ENCODE data around the gene GH2. TPM values are rescaled to one million over a fixed set of nuclear protein-coding genes. Genes with fewer than 3 reads are reported as not detected.
"Not testable (repeated sequence)": the region's sequence is repeated elsewhere in the genome, so short reads cannot be mapped to it uniquely, and the experiment has no call there.

Gene GH2
- total and polyA plus RNA-seq, 2 donors (not counting 3 experiments of a cell fraction or from before 2014, with no cell fraction given), result not detected

DNA sequence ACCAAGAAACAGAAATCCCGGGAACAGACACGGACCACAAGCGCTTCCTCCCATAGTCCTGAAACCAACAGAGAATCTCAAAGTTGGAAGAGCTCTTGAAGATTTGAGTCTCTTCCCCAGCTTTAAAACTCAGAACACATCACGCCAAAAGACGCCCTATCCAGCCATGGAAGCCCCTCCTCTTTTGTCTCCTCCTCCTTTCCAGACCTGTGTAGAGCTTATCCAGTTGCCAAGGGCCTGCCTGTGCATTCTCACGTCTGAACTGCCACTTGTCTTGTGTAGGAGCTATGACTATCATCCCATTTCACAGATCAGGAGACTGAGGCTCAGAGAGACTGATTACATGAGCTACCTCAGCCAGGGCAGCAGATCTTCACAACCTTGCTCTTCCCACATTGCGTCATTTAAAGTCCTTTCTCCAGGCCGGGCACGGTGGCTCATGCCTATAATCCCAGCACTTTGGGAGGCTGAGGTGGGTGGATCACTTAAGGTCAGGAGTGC is 932 bp upstream of the GH2 start:
- H3K27ac ChIP-seq (ENCODE audit: insufficient read depth, low read depth, low read length); H4K20me1 ChIP-seq (replicated peaks; ENCODE audit: control insufficient read depth, extremely low read depth, insufficient read depth, low read length); FAIRE-seq; H3K9me3 ChIP-seq (replicated peaks; ENCODE audit: control insufficient read depth, insufficient read depth, low read length); H3K79me2 ChIP-seq (ENCODE audit: control insufficient read depth, insufficient read depth, low read length); H3K27me3 ChIP-seq (ENCODE audit: control insufficient read depth in 2 of 2, insufficient read depth in 2 of 2, low read length in 2 of 2); DNase-seq (ENCODE audit: low read depth, low spot score); H3K9ac ChIP-seq (replicated peaks; ENCODE audit: extremely low read depth, insufficient read depth, low read length); dilution Hi-C loops (cut with MboI; ENCODE audit: extremely low pct_ligation_motif_present, low sequenced_read_pairs); H3K4me2 ChIP-seq (ENCODE audit: insufficient read depth, low read length); intact Hi-C loops (cut with micrococcal nuclease); H3K4me1 ChIP-seq (ENCODE audit: control insufficient read depth, extremely low read depth, insufficient read depth, low read length); H2AFZ ChIP-seq (ENCODE audit: low read depth, low read length); H3K9me1 ChIP-seq (replicated peaks; ENCODE audit: control insufficient read depth, extremely low read depth, insufficient read depth, low read length); BruUV-seq (replicated peaks); H3K36me3 ChIP-seq (ENCODE audit: control insufficient read depth in 2 of 2, extremely low read depth in 1 of 2, insufficient read depth in 2 of 2, low read length in 2 of 2); H3K4me3 ChIP-seq (replicated peaks in 1 of 3; ENCODE audit: insufficient read depth in 1 of 3, low read depth in 1 of 3, low read length in 3 of 3); POLR2A ChIA-PET: not testable (repeated sequence)
- CTCF ChIA-PET, result interaction anchor here (0.5 to 2.5 kb wide), 4 partner anchors 8 to 361 kb away, joined by 3 to 19 read pairs (median 4); no protein-coding TSS in a partner anchor

DNA sequence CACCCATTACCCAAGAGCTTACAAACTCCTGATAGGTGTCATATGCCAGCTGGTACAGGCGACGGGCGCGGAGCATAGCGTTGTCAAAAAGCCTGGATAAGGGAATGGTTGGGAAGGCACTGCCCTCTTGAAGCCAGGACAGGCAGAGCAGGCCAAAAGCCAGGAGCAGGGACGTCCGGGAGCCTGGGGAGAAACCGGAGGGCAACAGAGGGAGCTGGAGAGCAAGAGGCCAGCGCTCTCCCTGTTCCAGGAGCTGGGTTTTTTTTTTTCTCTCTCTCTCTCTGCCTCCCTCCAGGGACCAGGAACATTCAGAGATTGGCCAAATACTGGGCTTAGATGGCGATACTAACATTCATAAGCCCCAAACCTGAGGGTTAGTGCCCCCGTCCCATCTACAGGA is 407 bp downstream of the GH2 start:
- H3K79me2 ChIP-seq (ENCODE audit: control insufficient read depth, insufficient read depth, low read length); H3K27ac ChIP-seq (ENCODE audit: insufficient read depth, low read depth, low read length); H2AFZ ChIP-seq (ENCODE audit: low read depth, low read length); H3K9ac ChIP-seq (replicated peaks; ENCODE audit: extremely low read depth, insufficient read depth, low read length); H3K9me1 ChIP-seq (replicated peaks; ENCODE audit: control insufficient read depth, extremely low read depth, insufficient read depth, low read length); DNase-seq (ENCODE audit: low read depth, low spot score); H3K4me2 ChIP-seq (ENCODE audit: insufficient read depth, low read length); intact Hi-C loops (cut with micrococcal nuclease); H3K27me3 ChIP-seq (ENCODE audit: control insufficient read depth in 2 of 2, insufficient read depth in 2 of 2, low read length in 2 of 2); H3K36me3 ChIP-seq (ENCODE audit: control insufficient read depth in 2 of 2, extremely low read depth in 1 of 2, insufficient read depth in 2 of 2, low read length in 2 of 2); H3K9me3 ChIP-seq (replicated peaks; ENCODE audit: control insufficient read depth, insufficient read depth, low read length); dilution Hi-C loops (cut with MboI; ENCODE audit: extremely low pct_ligation_motif_present, low sequenced_read_pairs); BruUV-seq (replicated peaks); FAIRE-seq; H4K20me1 ChIP-seq (replicated peaks; ENCODE audit: control insufficient read depth, extremely low read depth, insufficient read depth, low read length); H3K4me1 ChIP-seq (ENCODE audit: control insufficient read depth, extremely low read depth, insufficient read depth, low read length); POLR2A ChIA-PET; H3K4me3 ChIP-seq (replicated peaks in 1 of 3; ENCODE audit: insufficient read depth in 1 of 3, low read depth in 1 of 3, low read length in 3 of 3): not testable (repeated sequence)
- CTCF ChIA-PET, result interaction anchor here (0.7 to 2.5 kb wide), 5 partner anchors 15 to 65 kb away, joined by 3 to 19 read pairs (median 3); no protein-coding TSS in a partner anchor
